GM18505 (cell line): Measurements from ENCODE around the gene CLTCL1.

Experiments
- ATAC-seq: cut with Tn5 transposase; IDR thresholded peaks from one replicate; pipeline ENCODE4 v1.9.1; 2021; ENCODE audit not compliant: unreplicated experiment
- POLR2A ChIP-seq: IDR thresholded peaks from 4 replicates; pipeline ENCODE4 v1.6.1; 2011; ENCODE audit warnings: borderline replicate concordance; ENCODE audit not compliant: insufficient read depth, insufficient read length; ENCODE audit errors: extremely low read depth

Gene CLTCL1

DNA sequence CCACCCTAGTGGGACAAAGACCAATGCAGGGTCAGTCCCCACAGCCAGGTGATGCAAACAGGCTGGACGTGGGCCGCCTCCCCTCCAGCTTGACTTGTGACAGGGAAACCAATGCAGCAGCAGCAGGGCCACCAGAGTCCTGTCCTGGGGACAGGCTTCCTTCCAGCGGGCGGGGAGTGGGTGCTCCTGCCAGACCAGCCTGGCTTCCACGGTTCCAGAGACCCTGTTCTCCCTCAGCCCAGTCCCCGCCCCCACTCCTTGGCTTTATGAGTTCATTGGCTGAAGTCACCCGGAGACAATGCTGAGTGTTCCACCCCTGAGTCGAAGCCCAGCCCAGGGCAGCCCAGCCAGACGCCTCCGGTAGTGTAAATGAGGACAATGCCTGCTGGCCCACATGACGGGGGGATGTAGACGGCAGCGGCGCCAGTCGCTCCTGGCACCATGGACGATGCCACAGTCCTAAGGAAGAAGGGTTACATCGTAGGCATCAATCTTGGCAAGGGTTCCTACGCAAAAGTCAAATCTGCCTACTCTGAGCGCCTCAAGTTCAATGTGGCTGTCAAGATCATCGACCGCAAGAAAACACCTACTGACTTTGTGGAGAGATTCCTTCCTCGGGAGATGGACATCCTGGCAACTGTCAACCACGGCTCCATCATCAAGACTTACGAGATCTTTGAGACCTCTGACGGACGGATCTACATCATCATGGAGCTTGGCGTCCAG, 160.4 kb downstream of the CLTCL1 start, which contains the start of gene TSSK2:
TSS of gene TSSK2 (plus strand) at position 350 of the 726 bp plus-strand sequence. CDS start at position 442, 92 bp downstream.
- no peak for TF ChIP-seq POLR2A
- no peak for ATAC-seq

DNA sequence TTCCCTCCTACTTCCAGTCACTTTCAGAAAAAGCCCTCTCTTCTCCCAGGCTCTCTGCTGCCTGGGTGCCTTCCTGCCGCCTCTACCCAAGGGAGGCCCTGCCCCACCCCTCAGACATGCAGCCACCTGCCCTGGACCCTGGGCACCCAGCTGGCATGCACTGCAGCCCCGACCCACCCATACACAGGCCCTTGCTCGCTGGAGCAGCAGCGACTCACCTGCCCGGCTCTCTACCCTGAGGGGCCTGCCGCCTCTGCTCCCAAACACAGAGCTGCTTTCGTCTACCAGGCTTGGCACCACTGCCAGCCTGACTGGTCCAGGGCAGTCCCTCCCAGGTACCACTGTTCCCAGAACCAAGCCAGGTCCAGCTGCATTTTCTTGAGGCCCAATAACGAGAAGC, 161.6 kb downstream of the CLTCL1 start:
- no peak for ATAC-seq
- no peak for TF ChIP-seq POLR2A
